SU-DHL-6 (cell line): ENCODE data around the gene POGLUT2.

Source experiments
- H2AFZ ChIP-seq: fragments of 200-600 bp; sonication (generic); 2 replicates; pipeline ENCODE4 v1.6.1; 2014; ENCODE audit warnings: low read depth, mild to moderate bottlenecking, moderate library complexity, mixed read lengths, antibody characterized with exemption, low read length; ENCODE audit not compliant: severe bottlenecking
- H3F3A ChIP-seq: fragments of 200-600 bp; shearing (Covaris generic); 2 replicates; pipeline ENCODE4 v1.6.0; 2016; ENCODE audit warnings: antibody characterized with exemption, mild to moderate bottlenecking; ENCODE audit not compliant: insufficient read depth
- H3K27ac ChIP-seq: fragments of 200-600 bp; sonication (generic); 2 replicates; pipeline ENCODE4 v1.5.1; 2016; ENCODE audit warnings: low read depth, mild to moderate bottlenecking, low read length, moderate library complexity, mixed read lengths
- H3K27me3 ChIP-seq: fragments of 200-600 bp; sonication (generic), shearing (Covaris generic); 2 replicates; pipeline ENCODE4 v1.6.0; 2014; ENCODE audit warnings: mild to moderate bottlenecking, low read length
- H3K36me3 ChIP-seq: fragments of 200-600 bp; sonication (generic); 2 replicates; pipeline ENCODE4 v1.6.1; 2014; ENCODE audit warnings: mild to moderate bottlenecking, low read length, mixed read lengths
- H3K4me2 ChIP-seq: fragments of 300-600, 200-600 bp; shearing (Covaris generic), sonication (generic); 2 replicates; pipeline ENCODE4 v1.6.0; 2014; ENCODE audit warnings: low read length, low read depth, mild to moderate bottlenecking; ENCODE audit not compliant: poor library complexity, severe bottlenecking
- H3K4me3 ChIP-seq: fragments of 200-600 bp; sonication (generic); 2 replicates; pipeline ENCODE4 v1.5.1; 2014; ENCODE audit warnings: antibody characterized with exemption, low read length, mild to moderate bottlenecking, mixed read lengths; ENCODE audit not compliant: insufficient read depth, poor library complexity, severe bottlenecking
- H3K79me2 ChIP-seq: fragments of 200-600 bp; sonication (generic); 2 replicates; pipeline ENCODE4 v1.6.1; 2014; ENCODE audit warnings: mild to moderate bottlenecking, low read length, moderate library complexity; ENCODE audit not compliant: insufficient read depth
- H3K9ac ChIP-seq: fragments of 200-600 bp; sonication (generic); 2 replicates; pipeline ENCODE4 v1.7.0; 2014; ENCODE audit warnings: mild to moderate bottlenecking, low read length
- H3K9me2 ChIP-seq: fragments of 200-600 bp; sonication (generic); replicated peaks from 2 replicates; pipeline ENCODE4 v1.6.1; 2014; ENCODE audit warnings: low read length; ENCODE audit not compliant: insufficient read depth
- H3K9me3 ChIP-seq: fragments of 200-600 bp; sonication (generic); 2 replicates; pipeline ENCODE4 v1.6.1; 2014; ENCODE audit warnings: low read length, mixed read lengths; ENCODE audit not compliant: insufficient read depth
- H4K20me1 ChIP-seq: fragments of 200-600 bp; sonication (generic); 2 replicates; pipeline ENCODE4 v1.6.1; 2014; ENCODE audit warnings: low read depth, mild to moderate bottlenecking, antibody characterized with exemption, low read length, moderate library complexity, mixed read lengths
- CTCF ChIP-seq: fragments of 200-600 bp; sonication (generic); IDR thresholded peaks from one replicate; pipeline ENCODE4 v1.5.1; 2017; ENCODE audit warnings: antibody characterized with exemption, mild to moderate bottlenecking, low read length, moderate library complexity; ENCODE audit not compliant: insufficient read depth, poor library complexity, severe bottlenecking
- EZH2phosphoT487 ChIP-seq: fragments of 200-600 bp; sonication (generic), shearing (Covaris generic); conservative IDR thresholded peaks from 2 replicates; pipeline ENCODE4 v1.6.1; 2018; ENCODE audit warnings: mild to moderate bottlenecking, antibody characterized with exemption, low read length, moderate library complexity, mixed read lengths

POGLUT2 gene

GRCh38 chr13:102777736-102778135, 21.0 kb downstream of the POGLUT2 start:
- H3K4me3 ChIP-seq, result no peak overlapping the region
- H3K27ac ChIP-seq, result no peak overlapping the region
- peaks cover 7% of the 10 kb centered on the region for H3K79me2 ChIP-seq
- H4K20me1 ChIP-seq, result no peaks in the 10 kb centered on the region
- H3K9me3 ChIP-seq, result no peaks in the 10 kb centered on the region; the same call in 1 of the 2 replicates
- H3K4me2 ChIP-seq, result no peak overlapping the region
- no peaks in the 10 kb centered on the region for H3K9me2 ChIP-seq
- H3K27me3 ChIP-seq, result no peaks in the 10 kb centered on the region
- TF ChIP-seq EZH2phosphoT487, result no peak
- TF ChIP-seq CTCF, result no peak
- peaks cover 6% of the 10 kb centered on the region for H3F3A ChIP-seq
- H3K9ac ChIP-seq, result no peak overlapping the region
- no peaks in the 10 kb centered on the region for H3K36me3 ChIP-seq
- no peak overlapping the region for H2AFZ ChIP-seq

GRCh38 chr13:102776271-102776670, 22.5 kb downstream of the POGLUT2 start:
- H3K79me2 ChIP-seq, result peaks cover 21% of the 10 kb centered on the region
- no peak overlapping the region for H2AFZ ChIP-seq
- H3K27ac ChIP-seq, result no peak overlapping the region
- no peak overlapping the region for H3K4me2 ChIP-seq
- no peak for TF ChIP-seq CTCF
- no peak for TF ChIP-seq EZH2phosphoT487
- no peaks in the 10 kb centered on the region; the same call in 1 of the 2 replicates for H3K9me3 ChIP-seq
- H3K9ac ChIP-seq, result no peak overlapping the region
- no peaks in the 10 kb centered on the region for H3K27me3 ChIP-seq
- no peaks in the 10 kb centered on the region for H3K36me3 ChIP-seq
- peaks cover 6% of the 10 kb centered on the region for H3F3A ChIP-seq
- H3K4me3 ChIP-seq, result no peak overlapping the region
- H4K20me1 ChIP-seq, result no peaks in the 10 kb centered on the region
- no peaks in the 10 kb centered on the region for H3K9me2 ChIP-seq

- Histone ChIP-seq H4K20me1 (no peaks in the 10 kb centered on the region), H3K79me2 (peaks cover 32% of the 10 kb centered on the region), H3K9me3 (no peaks in the 10 kb centered on the region), H3K4me2 (no peak overlapping the region), H3F3A (peaks cover 6% of the 10 kb centered on the region), H3K27ac (no peak overlapping the region), H3K9ac (no peak overlapping the region), H2AFZ (peak overlapping the region; percentile 85), H3K9me2 (no peaks in the 10 kb centered on the region), H3K4me3 (no peak overlapping the region), H3K36me3 (no peaks in the 10 kb centered on the region), H3K27me3 (no peaks in the 10 kb centered on the region)
- no peak for TF ChIP-seq EZH2phosphoT487
- no peak for TF ChIP-seq CTCF
These were observed 23.9 kb downstream of the POGLUT2 start for GRCh38 chr13:102774591-102775520.
